Renal pelvis (tissue), 4 donors: ENCODE data around the gene NIPSNAP3A. TPM values are rescaled to one million over a fixed set of nuclear protein-coding genes. Genes with fewer than 3 reads are reported as not detected.

Experiments used
- DNase-seq: peaks from one replicate; pipeline ENCODE4 v3.0.0-alpha.2; 2013
- polyA plus RNA-seq, 3 donors: library from polyadenylated mRNA; unstranded; fragments of 120-200 nt; gene quantifications; one replicate each; pipeline ENCODE4 v1.2.1, GENCODE V29; 2013; ENCODE audit not compliant: insufficient read length in 3 of 3

NIPSNAP3A gene
- polyA plus RNA-seq, 3 donors, result 45.6 to 51.4 (median 50.8) TPM

- no peak for DNase-seq
Measured at GRCh38 chr9:104800068-104800785, 52.7 kb downstream of the NIPSNAP3A start.

DNA sequence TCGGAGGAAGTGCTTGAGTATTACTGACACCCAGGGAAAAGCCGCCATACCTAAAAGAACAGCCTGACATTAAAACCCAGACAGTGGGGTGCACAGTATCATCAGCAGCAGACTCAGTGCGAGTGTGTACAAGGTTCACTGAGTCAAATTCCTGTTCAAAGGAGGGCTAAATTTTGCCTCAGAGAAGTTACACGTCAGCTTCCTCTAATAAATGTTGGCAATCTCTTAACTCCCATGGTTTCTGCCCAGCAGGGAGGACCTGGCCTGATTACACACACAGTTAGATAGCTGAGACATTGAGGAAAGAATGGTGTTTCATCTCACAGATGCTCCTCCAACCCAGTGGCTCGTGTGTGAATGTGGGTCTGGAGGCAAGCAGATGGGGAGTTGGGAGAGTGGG, 54.6 kb downstream of the NIPSNAP3A start:
- no peak for DNase-seq

DNA sequence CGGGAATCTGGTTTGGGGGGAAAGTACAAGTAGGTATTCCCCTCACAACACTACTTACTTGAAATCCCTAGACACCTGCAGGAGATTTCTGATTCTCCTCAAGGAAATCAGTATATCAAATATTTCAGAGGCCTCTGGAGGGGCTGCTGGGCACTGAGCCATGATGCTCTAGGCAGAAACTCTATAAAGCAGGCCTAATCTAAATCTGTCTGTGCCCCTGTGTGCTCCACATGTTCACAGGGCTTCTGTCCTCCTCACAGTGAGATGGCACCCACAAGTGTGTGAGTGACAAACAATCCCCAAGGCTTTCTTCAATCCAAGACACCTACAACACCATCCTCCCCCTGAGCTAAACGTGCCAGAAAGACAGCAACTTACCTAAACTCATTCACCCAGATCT, 55.4 kb downstream of the NIPSNAP3A start:
- DNase-seq, result no peak

GRCh38 chr9:104805441-104805840, 58.0 kb downstream of the NIPSNAP3A start:
- DNase-seq, result no peak

DNA sequence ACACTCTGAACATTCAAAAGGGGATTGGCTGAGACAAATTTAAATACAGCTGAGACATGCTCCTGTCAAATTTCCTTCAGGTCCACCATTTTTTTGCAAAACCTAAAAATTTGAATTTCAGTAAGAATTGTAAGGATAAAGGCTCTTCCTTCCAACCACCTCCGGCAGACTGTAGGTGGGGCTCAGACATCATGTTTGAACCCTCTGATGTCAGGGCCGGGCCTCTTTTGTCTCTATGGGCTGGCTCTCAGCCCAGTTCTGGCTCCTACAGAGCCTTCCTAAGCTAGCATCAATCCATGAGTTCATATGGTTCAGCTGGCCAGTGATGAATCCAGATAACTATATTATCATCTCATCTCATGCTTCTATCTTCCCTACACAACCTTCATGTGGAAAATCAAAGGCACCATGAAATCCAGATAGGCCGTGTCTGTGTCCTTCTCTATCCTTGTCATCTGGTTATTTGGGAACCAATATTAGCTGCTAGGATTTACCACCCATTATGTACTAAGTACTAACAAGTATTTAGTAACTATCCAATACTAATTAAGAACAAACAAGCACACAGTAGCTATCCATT, 60.6 kb downstream of the NIPSNAP3A start:
- DNase-seq, result no peak

Other genes starting within 250 kb of the NIPSNAP3A start
- not detected for gene OR13F1, start 243.4 kb upstream of the NIPSNAP3A start, polyA plus RNA-seq
- gene OR13C4, start 220.5 kb upstream of the NIPSNAP3A start, polyA plus RNA-seq, result not detected
- gene OR13C3, start 210.8 kb upstream of the NIPSNAP3A start, polyA plus RNA-seq, result not detected
- gene OR13C8, start 178.5 kb upstream of the NIPSNAP3A start, polyA plus RNA-seq, result not detected
- not detected for gene OR13C5, start 148.3 kb upstream of the NIPSNAP3A start, polyA plus RNA-seq
- gene OR13C2, start 142.1 kb upstream of the NIPSNAP3A start, polyA plus RNA-seq, result under 1 TPM in 1 of 3 donors, not detected in 2; 0.09 TPM
- gene OR13C9, start 129.5 kb upstream of the NIPSNAP3A start, polyA plus RNA-seq, result not detected
- gene OR13D1, start 53.2 kb upstream of the NIPSNAP3A start, polyA plus RNA-seq, result not detected
- 10 to 100 TPM in 2 of 3 donors, 1 to 10 TPM in 1; 8.8 to 15.2 (median 14.9) TPM for gene NIPSNAP3B, start 16.4 kb downstream of the NIPSNAP3A start, polyA plus RNA-seq
- 10 to 100 TPM in 1 of 3 donors, 1 to 10 TPM in 2; 8.6 to 11.0 (median 9.1) TPM for gene ABCA1, start 180.5 kb downstream of the NIPSNAP3A start, polyA plus RNA-seq